HG03342 (cell line): Measurements from ENCODE around the gene CFAP97D2.
"Not testable (repeated sequence)": the region's sequence is repeated elsewhere in the genome, so short reads cannot be mapped to it uniquely, and the experiment has no call there.

Experiments used
- ATAC-seq: cut with Tn5 transposase; IDR thresholded peaks from one replicate; pipeline ENCODE4 v1.9.1; 2021; ENCODE audit warnings: mild to moderate bottlenecking, moderate library complexity; ENCODE audit not compliant: unreplicated experiment

Gene CFAP97D2

DNA sequence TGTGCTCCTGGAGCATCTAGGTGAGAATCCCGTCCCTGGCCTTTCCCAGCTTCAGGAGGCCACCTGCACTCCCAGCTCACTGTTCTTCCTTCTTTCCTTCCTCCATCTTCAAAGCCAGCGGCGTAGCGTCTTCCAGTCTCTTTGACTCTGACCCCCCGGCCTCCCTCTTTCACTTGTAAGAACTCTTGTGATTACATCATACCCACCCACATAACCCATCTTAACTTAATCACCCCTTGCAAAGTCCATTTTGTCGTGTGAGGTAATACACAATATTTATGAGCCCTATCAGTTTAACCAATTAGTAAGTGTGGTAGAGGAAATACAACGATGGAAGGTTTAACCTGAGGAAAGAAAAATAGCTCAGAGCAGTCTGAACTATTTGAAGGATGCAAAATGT is 51.1 kb downstream of the CFAP97D2 start:
- no peak for ATAC-seq

DNA sequence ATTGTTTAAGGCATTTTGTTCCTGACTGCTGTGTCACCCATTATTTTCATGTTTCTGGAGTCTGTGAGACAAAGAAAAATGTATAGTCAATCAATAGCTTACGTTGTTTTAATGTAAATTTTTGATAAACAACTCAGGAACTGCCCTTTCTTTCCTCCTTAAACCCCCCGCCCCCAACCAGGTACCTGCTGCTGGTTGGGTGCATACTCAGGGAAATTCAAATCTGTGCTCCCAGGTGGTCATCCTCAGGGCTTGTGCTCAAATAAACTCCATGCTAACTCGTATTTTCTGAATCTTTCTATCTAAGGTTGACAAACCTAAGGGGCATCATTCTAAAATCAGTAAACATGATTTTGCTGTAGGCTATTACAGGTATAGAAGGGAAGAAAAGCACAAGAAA is 51.5 kb downstream of the CFAP97D2 start:
- no peak for ATAC-seq

DNA sequence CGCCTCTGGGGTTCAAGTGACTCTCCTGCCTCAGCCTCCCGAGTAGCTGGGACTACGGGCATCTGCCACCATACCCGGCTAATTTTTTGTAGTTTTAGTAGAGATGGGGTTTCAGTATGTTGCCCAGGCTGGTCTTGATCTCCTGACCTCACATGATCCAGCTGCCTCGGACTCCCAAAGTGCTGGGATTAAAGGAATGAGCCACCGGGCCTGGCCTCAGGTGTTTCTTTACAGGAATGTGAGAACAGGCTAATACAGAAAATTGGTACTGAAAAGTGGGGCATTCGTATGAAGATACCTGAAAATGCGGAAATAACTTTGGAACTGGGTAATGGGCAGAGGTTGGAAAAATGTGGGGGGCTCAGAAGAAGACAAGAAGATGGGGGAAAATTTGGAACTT is 52.8 kb downstream of the CFAP97D2 start:
- no peak for ATAC-seq

DNA sequence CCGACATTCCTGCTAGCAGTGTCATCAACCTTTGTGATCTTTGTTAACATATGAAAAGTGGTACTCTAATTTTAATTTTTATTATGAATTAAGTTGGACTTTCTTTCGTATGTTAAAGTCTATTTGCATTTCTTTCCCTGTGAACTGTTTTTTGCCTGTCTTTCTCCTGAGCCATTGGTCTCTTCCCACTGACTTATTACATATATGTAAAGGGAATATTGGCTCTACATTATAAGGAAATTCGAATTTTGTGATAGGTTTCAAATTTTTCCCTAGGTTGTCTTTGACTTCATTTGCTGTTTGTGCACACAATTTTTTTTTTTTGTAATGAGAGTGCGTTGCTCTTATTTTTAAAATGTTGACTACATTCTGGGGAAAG is 55.2 kb downstream of the CFAP97D2 start:
- no peak for ATAC-seq

DNA sequence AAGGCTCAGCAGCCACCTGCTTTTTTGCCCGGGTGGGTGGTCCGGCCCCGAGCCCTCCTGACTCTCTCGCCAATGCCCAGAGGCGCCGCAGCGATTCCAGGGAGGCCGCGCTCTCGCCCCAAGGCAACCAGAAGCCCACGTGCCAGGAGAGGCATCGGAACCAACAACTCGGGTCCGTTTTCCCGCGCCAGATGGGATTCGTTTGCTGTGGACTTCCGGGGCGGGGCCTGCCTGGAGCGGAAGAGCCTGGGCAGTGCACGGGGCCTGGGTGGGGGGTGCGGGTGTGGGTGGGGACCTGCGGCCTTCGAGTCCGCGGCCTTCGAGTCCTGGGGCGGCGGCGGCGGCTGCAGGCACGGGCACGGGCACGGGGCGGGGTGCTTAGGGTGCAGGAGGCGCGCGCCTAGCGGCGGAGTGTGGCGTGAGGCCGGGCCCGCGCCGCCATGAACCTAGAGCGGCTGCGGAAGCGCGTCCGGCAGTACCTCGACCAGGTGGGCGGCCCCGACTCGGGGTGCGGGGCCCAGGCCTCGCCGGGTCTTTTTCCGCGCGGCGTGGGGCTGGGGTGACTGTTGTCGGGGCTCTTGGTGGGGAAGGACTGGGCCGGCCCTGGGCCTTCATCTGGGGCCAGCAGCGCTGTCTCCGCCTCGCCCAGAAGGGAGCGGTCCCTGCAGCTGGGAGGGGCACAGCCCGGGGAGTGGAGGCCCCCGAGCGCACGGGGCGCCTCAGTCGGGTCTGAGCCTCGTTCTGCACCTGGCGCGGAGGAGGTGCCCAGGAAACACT is 55.8 kb downstream of the CFAP97D2 start, which contains the start of gene CDC16:
CDC16 (plus strand) TSS at position 253 of the 777 bp plus-strand sequence; CDS start at position 441, 188 bp downstream.
- ATAC-seq, result peak; percentile 92

DNA sequence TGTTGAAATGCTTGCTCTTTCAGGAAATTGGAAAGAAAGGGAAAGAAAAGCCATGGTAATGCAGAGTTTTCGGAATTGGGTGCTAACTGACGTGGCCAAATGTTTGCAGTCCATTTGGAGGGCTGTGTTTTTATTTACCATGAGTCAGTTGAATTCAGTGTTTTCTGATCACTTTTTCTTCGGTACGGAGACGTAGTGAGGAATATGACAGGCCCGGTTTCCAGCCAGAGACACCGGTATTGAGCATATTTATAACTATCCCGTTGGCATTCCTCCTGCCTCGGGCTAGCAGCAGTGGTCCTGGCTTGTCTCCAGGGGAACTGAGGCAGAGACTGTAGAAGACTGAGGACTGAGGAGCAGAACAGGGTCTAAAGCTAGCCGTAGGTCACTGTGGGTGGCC is 56.6 kb downstream of the CFAP97D2 start:
- no peak for ATAC-seq

DNA sequence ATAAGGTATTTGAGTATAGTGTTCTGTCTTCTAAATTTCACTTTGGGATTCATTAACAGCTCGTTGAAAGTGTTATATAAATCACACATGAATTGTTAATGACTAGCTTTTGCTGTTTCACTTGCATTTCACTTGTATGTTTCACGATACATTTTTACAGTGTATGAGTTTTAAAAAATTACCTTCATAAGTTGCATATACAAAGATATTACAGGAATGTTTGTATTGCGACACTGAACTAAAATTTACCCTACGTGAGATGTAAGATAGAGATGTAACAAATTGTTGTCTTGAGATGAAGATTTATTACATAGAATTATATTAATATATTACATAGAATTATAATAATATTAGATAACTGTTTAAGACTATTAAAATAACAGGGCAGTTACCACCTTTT is 57.2 kb downstream of the CFAP97D2 start:
- no peak for ATAC-seq

DNA sequence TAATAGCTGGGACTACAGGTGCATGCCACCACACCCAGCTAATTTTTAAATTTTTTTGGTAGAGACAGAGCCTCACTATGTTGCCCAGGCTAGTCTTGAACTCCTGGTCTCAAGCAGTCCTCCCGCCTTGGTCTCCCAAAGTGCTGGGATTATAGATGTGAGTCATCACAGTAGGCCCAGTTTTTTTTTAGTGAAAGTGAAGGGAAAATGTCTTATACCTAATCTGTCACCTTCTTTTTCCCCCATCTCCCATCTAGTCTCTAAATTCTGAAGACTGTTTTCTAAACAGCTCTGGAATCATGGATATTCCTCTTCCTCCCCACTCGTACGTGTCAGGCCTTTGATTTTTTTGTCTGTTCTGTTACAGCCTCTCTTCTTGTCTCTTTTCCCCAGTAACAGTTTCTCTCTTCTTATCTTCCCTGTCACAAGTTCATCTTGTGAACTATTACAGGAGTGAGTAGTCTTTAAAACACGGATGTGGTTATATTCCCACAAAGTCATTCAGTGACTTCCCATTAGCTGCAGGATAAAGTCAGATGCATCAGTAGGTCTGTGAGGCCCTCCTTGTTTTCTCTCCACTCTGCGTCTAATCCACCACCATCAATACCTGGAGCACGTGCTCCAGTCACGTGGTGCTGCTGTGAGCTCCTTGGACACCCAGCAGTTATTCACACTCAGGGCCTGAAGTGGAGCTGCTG is 58.5 kb downstream of the CFAP97D2 start:
- ATAC-seq, result no peak

DNA sequence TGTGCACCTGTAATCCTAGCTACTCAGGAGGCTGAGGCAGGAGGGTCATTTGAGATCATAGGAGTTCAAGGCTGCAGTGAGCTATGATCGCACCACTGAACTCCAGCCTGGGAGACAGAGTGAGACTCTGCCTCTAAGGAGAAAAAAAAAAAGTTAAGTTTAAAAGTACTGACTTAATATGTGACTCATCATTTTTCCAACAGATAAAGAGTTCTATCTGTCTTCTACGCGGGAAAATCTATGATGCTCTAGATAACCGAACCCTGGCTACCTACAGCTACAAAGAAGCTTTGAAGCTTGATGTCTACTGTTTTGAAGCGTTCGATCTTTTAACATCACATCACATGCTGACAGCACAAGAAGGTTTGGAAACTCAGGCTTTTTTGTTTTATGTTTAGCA is 62.9 kb downstream of the CFAP97D2 start:
- ATAC-seq, result no peak

DNA sequence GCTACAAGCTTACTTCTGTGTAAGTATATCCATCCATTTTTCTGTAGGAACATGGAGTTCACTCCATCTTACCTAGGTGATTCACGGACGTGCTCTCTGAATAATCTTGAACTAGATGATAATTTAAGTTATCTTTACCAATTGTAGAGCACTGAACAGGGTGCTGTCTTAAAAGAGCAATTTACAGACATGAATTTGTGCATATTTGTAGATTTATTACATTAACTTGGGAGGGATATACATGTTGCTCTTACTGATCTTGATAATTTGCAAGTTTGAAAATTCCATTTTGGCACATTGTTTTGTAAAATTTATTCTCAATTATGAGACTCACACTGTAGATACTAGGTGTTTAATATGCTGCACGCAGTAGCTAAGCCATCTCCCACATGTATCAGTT is 64.9 kb downstream of the CFAP97D2 start:
- no peak for ATAC-seq

DNA sequence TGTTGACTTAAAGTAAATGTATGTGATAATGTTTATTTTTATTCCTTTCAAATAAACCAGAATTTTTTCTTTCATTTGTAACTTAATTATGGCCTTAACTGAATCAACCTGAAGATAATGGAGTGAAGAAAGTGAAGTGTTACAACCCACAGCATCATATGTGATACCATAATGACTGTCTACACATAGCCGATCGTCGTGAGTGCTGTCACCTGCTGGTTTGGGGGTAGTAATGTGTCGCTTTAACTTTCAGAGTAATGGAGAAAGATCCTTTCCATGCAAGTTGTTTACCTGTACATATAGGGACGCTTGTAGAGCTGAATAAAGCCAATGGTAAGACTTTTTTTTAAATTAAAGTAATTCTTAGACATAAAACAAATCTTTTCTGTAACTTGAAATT is 65.6 kb downstream of the CFAP97D2 start:
- ATAC-seq, result no peak

DNA sequence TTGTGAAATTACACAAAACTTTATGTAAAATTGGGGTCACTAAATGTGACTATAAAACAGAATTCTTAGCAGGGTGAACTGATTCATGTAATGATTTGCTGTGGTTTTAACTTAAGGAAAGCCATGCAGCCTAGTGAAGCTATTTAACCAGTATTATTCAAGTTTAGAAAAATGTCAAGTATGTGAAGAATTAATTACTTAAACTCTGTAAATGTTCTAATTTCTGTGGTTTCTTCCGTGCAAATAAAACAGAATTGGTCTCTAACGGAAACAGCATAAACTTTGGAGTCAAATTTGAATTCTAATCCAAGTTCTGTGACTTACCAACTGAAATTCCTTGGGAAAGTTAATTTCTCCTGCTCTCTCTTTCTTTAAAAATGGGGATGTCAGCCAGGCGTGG is 69.0 kb downstream of the CFAP97D2 start:
- ATAC-seq, result no peak

DNA sequence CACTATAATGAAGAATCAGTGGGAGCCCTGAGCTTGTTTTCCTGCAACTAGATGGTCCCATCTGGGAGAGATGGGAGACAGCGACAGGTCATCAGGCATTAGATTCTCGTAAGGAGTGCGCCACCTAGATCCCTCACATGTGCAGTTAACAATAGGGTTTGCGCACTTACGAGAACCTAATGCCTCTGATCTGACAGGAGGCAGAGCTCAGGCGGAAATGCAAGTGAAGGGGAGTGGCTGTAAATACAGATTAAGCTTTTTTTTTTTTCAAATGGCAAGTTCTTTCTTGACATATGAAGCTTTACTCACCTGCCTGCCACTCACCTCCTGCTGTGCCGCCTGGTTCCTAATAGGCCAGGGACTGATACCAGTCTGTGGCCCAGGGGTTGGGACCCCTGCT is 70.0 kb downstream of the CFAP97D2 start:
- no peak for ATAC-seq

DNA sequence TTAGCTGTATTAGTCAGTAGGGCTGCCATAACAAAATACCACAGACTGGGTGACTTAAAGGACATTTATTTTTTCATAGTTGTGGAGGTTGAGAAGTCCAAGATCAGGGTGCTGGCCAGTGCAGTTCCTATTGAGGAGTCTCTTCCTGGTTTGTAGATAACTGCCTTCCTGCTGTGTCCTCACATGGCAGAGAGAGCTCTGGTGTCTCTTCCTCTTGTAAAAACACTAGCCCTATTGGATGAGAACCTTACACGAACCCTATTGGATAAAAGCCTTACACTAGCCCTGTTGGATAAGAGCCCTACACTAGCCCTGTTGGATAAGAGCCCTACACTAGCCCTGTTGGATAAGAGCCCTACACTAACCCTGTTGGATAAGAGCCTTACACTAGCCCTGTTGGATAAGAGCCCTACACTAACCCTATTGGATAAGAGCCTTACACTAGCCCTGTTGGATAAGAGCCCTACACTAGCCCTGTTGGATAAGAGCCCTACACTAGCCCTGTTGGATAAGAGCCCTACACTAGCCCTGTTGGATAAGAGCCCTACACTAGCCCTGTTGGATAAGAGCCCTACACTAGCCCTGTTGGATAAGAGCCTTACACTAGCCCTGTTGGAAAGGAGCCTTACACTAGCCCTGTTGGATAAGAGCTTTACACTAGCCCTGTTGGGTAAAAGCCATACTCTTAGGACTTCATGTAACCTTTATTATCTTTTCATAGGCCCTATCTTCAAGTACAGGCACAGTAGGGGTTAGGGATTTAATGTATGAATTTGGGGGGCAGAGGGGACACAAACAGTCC is 72.8 kb downstream of the CFAP97D2 start:
- not testable (repeated sequence) for ATAC-seq

DNA sequence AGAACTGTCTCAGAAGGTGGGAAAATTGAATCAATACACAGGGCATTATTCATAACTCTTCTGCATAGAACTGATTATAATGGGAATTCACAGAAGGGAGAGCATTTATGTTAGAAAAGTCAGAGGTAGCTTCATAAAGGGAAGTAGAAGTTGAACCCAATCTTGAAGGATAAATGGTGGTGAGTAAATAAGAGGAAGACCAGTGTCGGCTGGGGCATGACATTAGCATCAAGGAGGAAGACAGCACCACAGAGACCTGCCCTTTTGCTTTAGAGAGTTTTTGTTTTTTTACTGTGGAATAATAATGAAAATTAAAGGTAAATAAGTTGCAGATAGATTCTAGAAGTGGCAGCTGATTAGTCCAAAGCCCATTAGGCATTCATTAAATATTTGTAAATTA is 77.5 kb downstream of the CFAP97D2 start:
- ATAC-seq, result no peak

DNA sequence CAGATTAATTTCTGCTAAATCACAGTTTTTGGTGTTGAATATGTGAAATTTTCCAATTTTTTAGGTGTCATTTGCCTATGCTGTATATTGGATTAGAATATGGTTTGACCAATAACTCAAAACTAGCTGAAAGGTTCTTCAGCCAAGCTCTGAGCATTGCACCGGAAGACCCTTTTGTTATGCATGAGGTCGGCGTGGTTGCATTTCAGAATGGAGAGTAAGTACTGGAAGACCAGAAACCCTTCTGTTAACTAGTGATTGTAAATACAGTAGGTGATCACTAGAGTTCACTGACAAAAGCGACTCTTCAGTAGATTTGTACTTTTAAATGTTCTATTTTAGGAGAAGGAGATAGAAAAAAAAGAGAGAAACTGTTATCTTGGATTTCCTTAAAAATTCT is 78.0 kb downstream of the CFAP97D2 start:
- no peak for ATAC-seq

DNA sequence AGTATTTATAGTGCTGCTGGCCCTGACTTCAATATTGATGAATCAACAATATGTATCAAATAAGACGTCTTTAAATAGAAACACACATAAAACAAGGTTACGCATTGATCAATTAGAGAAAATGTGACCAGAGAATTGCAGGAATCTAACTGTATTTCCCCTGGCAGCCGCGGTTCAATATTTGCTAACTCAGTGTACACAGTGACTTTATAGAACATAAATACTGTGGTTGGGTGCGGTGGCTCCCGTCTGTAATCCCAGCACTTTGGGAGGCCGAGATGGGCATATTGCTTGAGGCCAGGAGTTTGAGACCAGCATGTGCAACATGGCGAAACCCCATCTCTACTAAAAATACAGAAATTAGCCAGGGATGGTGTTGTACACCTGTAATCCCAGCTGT is 79.5 kb downstream of the CFAP97D2 start:
- ATAC-seq, result no peak

DNA sequence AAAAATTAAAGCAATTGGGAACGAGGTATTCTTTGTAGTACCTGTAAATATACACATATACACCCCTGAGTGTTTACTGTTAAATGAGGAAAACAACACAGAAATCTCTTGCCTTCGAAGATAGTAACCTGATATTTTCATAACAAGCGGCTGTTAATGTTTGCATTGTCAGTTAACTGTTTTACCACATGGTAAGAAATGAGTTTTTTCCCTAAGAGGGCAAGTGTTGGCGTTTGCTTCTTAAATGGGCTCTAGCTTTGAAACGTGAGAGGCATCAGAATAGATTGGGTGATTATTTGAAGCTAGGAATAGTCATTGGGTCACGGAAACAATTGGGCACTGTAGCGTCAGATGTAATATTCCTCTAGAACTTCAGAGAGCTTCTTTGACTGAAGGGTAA is 80.3 kb downstream of the CFAP97D2 start:
- no peak for ATAC-seq

DNA sequence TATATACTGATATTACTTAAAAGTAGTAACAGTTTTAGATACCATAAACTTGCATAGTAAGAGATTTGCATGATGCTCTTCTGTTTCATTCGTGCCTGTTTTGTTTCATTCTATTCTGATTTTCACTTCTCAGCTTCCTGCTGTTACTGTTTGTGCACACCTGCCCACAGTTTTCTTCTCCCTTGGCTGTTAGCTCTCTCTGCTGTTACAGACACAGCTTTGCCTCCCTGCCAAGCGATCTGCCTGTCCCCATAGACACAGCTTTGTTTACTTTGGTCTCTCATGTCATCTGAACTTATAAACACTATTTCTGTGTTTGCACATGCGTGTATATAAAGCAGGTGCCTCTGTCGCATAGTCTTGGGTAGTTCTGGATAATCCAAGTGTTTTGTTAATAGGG is 80.9 kb downstream of the CFAP97D2 start:
- ATAC-seq, result no peak

DNA sequence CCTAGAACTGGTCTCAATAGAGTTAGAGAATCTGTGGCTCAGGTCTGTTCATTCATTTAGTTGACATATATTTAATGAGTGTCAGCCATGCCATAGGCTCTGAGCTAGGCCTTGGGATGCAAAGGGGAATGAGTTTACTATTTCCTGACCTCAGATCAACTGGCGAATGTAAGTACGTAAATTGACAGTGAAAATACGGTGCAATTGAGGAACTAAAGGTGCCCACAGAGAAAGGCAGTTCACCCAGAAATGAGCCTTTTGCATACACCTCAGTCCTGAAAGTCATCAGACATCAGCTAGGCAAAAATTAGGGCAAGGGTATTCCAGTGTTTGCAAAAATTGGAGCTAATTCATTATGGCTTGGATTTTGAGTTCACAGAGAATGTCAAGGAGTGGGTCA is 81.8 kb downstream of the CFAP97D2 start:
- ATAC-seq, result no peak

DNA sequence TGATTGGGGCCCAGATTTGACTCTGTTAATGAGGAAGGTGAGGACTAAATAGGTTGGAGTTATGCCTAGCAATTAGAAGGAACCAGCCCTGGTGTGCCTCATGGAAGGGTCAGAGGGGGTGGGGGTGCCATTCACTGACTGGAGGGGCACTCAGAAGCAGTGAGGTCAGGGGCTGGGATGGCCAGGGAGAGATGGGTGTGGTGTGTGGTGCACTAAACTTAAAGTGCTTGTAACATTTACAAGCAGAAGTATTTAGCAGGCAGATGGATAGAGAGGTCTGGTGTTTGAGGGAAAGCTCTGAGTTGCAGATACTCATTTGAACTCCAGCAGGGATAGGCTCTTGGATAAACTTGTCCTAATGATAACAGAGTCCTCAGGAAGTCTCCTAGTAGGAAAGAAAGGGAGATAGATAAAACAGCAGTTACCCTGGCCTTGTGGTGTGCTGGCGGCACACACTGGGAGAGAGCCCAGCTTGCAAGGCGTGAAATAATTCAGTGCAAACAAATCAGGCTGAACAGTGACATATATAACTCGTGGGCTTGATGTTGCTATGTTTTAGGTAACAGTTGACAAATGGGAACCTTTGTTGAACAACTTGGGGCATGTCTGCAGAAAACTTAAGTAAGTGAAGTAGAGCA is 82.4 kb downstream of the CFAP97D2 start:
- no peak for ATAC-seq
